Sigmoid colon (tissue), 7 donors: ENCODE results near the gene EHD4. TPM values are rescaled to one million over a fixed set of nuclear protein-coding genes. Genes with fewer than 3 reads are reported as not detected.

Source experiments
- DNase-seq: peaks from one replicate; pipeline ENCODE4 v3.0.0-alpha.2; 2019
- H3K27ac ChIP-seq, 4 donors: fragments of 200-600 bp; sonication (generic); one replicate each; pipeline ENCODE4 v1.5.1; 2016 to 2019; ENCODE audit warnings: mild to moderate bottlenecking in 1 of 4
- H3K27me3 ChIP-seq, 3 donors: fragments of 200-600 bp; sonication (generic); one replicate each; pipeline ENCODE4 v1.5.1; 2019; ENCODE audit warnings: mild to moderate bottlenecking in 1 of 3
- H3K36me3 ChIP-seq, 4 donors: fragments of 200-600 bp; sonication (generic); one replicate each; pipeline ENCODE4 v1.5.1; 2016 to 2019
- H3K4me1 ChIP-seq, 4 donors: fragments of 200-600 bp; sonication (generic); one replicate each; pipeline ENCODE4 v1.5.1; 2017 to 2019
- H3K4me3 ChIP-seq, 4 donors: fragments of 200-600 bp; sonication (generic); one replicate each; pipeline ENCODE4 v1.5.1; 2017 to 2019; ENCODE audit warnings: mild to moderate bottlenecking in 2 of 4, moderate library complexity in 1 of 4
- H3K9me3 ChIP-seq, 4 donors: fragments of 200-600 bp in 3 of 4; sonication (generic) in 3 of 4; one replicate each; pipeline versions ENCODE4 v1.5.1 to v1.6.1; 2013 to 2019
- EP300 ChIP-seq, 4 donors: sonication (generic); formaldehyde crosslinking; IDR thresholded peaks; one replicate each; pipeline ENCODE4 v1.6.1; 2017; ENCODE audit warnings: antibody characterized with exemption in 4 of 4
- POLR2A ChIP-seq, 2 donors: fragments of 450-650 bp; IDR thresholded peaks; one replicate each; pipeline ENCODE4 v1.6.1; 2016; ENCODE audit warnings: antibody characterized with exemption in 2 of 2, mild to moderate bottlenecking in 2 of 2, moderate library complexity in 2 of 2
- POLR2AphosphoS5 ChIP-seq, 4 donors: sonication (generic); formaldehyde crosslinking; IDR thresholded peaks; one replicate each; pipeline ENCODE4 v1.6.1; 2017; ENCODE audit warnings: antibody characterized with exemption in 4 of 4
- WGBS, 2 donors: extraction: QIAGEN DNeasy Blood & Tissue Kit; methylation state at CpG; one replicate each; pipeline ENCODE4 v1.1.7; 2013; 5-methylcytosine and 5-hydroxymethylcytosine counted together
- intact Hi-C: fragments of 100-400 bp; cut with DNase I; formaldehyde crosslinking; loops from one replicate; pipeline ENCODE4 v1.15.1; 2023
- polyA plus RNA-seq, 3 donors: library from polyadenylated mRNA; stranded (reverse); fragments of 200-250 nt; gene quantifications; one replicate each; pipeline ENCODE4 v1.2.3, GENCODE V29; 2013
- total RNA-seq, 4 donors: library from RNA; depleted of rRNA; stranded (reverse); fragments of >200 nt; gene quantifications; one replicate each; pipeline ENCODE4 v1.1.0, GENCODE V29; 2016
- TF ChIP-seq, protein P1 (sequence below), 4 experiments: fragments of 450-650 bp in 3 of 4; fragments of 200-600 bp in 1 of 4; IDR thresholded peaks; one replicate each; pipeline ENCODE4 v1.5.1; 2016 to 2019; ENCODE audit warnings: antibody characterized with exemption in 4 of 4, mild to moderate bottlenecking in 3 of 4, moderate library complexity in 2 of 4
- donor health status: healthy with polysubstance abuse.
- donor health status: Bipolar disorder and iron deficiency.
- donor health status: healthy.

The EHD4 gene
- total and polyA plus RNA-seq, 7 donors: 8.9 to 37.0 (median 13.0) TPM

DNA sequence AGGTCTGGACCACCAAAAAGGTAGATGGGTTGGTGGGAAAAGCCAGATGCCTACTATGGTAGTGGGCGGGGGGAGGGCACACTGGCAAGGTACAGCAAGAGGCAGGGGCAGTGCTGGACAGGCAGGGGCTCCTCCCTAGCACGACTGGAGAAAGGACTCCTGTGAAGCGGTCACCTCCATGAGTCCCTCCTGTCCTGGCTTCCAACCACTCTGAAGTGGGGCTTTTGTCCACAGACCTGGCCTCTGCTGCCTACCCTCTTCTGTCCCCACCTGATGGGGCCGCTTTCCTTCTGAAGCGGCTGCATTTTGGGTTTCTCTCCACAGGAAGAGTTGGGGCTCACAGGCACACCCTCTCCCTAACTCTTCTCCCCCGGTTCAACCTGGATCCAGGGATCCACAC lies 75.8 kb downstream of the EHD4 start:
- H3K27ac ChIP-seq: no peak overlapping the region
- no peak overlapping the region for H3K4me3 ChIP-seq
- H3K27me3 ChIP-seq: no peaks in the 10 kb centered on the region
- H3K9me3 ChIP-seq: no peaks in the 10 kb centered on the region
- WGBS, 2 donors: 93 to 94% methylated on average over 6 of the region's 6 CpGs
- no peak for DNase-seq
- TF ChIP-seq POLR2A (IDR thresholded peaks at IDR 0.05) (no peak), EP300 (IDR thresholded peaks at IDR 0.05) (no peak), POLR2AphosphoS5 (IDR thresholded peaks at IDR 0.05) (no peak)
- TF ChIP-seq, protein P1, sequence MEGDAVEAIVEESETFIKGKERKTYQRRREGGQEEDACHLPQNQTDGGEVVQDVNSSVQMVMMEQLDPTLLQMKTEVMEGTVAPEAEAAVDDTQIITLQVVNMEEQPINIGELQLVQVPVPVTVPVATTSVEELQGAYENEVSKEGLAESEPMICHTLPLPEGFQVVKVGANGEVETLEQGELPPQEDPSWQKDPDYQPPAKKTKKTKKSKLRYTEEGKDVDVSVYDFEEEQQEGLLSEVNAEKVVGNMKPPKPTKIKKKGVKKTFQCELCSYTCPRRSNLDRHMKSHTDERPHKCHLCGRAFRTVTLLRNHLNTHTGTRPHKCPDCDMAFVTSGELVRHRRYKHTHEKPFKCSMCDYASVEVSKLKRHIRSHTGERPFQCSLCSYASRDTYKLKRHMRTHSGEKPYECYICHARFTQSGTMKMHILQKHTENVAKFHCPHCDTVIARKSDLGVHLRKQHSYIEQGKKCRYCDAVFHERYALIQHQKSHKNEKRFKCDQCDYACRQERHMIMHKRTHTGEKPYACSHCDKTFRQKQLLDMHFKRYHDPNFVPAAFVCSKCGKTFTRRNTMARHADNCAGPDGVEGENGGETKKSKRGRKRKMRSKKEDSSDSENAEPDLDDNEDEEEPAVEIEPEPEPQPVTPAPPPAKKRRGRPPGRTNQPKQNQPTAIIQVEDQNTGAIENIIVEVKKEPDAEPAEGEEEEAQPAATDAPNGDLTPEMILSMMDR (IDR thresholded peaks at IDR 0.05): no peak
- H3K36me3 ChIP-seq: peaks cover 0 to 18% (median 8%) of the 10 kb centered on the region in 4 donors
- intact Hi-C loops: no loop called here
- H3K4me1 ChIP-seq: peaks cover 0 to 36% (median 28%) of the 10 kb centered on the region in 4 donors

- WGBS, 2 donors: 99 to 100% methylated on average over 1 of the region's 1 CpG
- Histone ChIP-seq H3K27ac (no peak overlapping the region), H3K36me3 (peaks cover 0 to 16% (median 7%) of the 10 kb centered on the region in 4 donors), H3K9me3 (no peaks in the 10 kb centered on the region), H3K4me3 (no peak overlapping the region), H3K4me1 (peaks cover 0 to 36% (median 28%) of the 10 kb centered on the region in 4 donors), H3K27me3 (no peaks in the 10 kb centered on the region)
- intact Hi-C loops: no loop called here
- TF ChIP-seq POLR2AphosphoS5 (IDR thresholded peaks at IDR 0.05) (no peak), POLR2A (IDR thresholded peaks at IDR 0.05) (no peak), EP300 (IDR thresholded peaks at IDR 0.05) (no peak)
- TF ChIP-seq, protein P1 (IDR thresholded peaks at IDR 0.05): no peak
- no peak for DNase-seq
Measured at GRCh38 chr15:41895957-41896356, 76.4 kb downstream of the EHD4 start.

GRCh38 chr15:41895491-41895890 lies 76.9 kb downstream of the EHD4 start:
- WGBS, 2 donors: 96 to 97% methylated on average over 11 of the region's 11 CpGs
- intact Hi-C loops: no loop called here

GRCh38 chr15:41894791-41895463 lies 77.4 kb downstream of the EHD4 start:
- peak overlapping the region in 3 of 4 donors; percentile 7 to 28 (median 17) for H3K4me3 ChIP-seq
- no peaks in the 10 kb centered on the region for H3K27me3 ChIP-seq
- H3K4me1 ChIP-seq: peaks cover 0 to 36% (median 28%) of the 10 kb centered on the region in 4 donors
- H3K27ac ChIP-seq: peak overlapping the region; percentile 36 to 58 (median 44)
- intact Hi-C loops: no loop called here
- peak; percentile 87 for DNase-seq
- H3K9me3 ChIP-seq: no peaks in the 10 kb centered on the region
- H3K36me3 ChIP-seq: peaks cover 0 to 6% (median 0%) of the 10 kb centered on the region in 4 donors
- TF ChIP-seq POLR2AphosphoS5 (IDR thresholded peaks at IDR 0.05) (no peak), POLR2A (IDR thresholded peaks at IDR 0.05) (no peak), EP300 (IDR thresholded peaks at IDR 0.05) (no peak)
- TF ChIP-seq, protein P1 (IDR thresholded peaks at IDR 0.05): no peak
- 30 to 61% methylated on average over 24 of the region's 24 CpGs for WGBS, 2 donors

More at GRCh38 chr15:41895491-41895890, 76.9 kb downstream of the EHD4 start:
- peak overlapping the region in 3 of 4 donors; percentile 13 to 58 (median 50) for H3K27ac ChIP-seq
- no peak overlapping the region for H3K4me3 ChIP-seq
- H3K9me3 ChIP-seq: no peaks in the 10 kb centered on the region
- H3K4me1 ChIP-seq: peaks cover 0 to 36% (median 28%) of the 10 kb centered on the region in 4 donors
- TF ChIP-seq POLR2AphosphoS5 (IDR thresholded peaks at IDR 0.05) (no peak), POLR2A (IDR thresholded peaks at IDR 0.05) (no peak), EP300 (IDR thresholded peaks at IDR 0.05) (no peak)
- TF ChIP-seq, protein P1 (IDR thresholded peaks at IDR 0.05): no peak
- peaks cover 0 to 11% (median 3%) of the 10 kb centered on the region in 4 donors for H3K36me3 ChIP-seq
- DNase-seq: no peak
- H3K27me3 ChIP-seq: no peaks in the 10 kb centered on the region
